NCI-H446 treated with DMSO at 0.1 percent for 48 hours (cell line): ENCODE results near the gene DCBLD2.

Source experiments
- DNase-seq: peaks from one replicate; lab custom pipeline; 2025; lab: John Stamatoyannopoulos, UW

The DCBLD2 gene

DNA sequence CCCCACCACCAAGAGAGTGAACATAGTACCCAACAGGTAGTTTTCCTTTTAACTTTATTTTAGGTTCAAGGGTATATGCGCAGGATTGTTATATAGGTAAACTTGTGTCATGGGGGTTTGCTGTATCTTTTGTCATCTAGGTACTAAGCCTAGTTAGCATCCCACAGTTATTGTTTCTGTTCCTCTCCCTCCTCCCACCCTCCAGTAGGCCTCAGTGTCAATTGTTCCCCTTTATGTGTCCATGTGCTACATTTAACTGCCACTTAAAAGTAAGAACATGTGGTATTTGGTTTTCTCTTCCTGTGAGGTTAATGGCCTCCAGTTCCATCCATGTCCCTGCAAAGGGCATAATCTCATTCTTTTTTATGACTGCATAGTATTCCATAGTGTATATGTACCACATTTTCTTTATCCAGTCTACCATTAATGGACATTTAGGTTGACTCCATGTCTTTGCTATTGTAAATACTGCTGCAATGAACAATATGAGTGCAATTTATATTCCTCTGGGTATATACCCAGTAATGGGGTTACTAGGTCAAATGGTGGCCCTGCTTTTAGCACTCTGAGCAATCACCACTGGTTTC, 72.2 kb downstream of the DCBLD2 start:
- no peak for DNase-seq

DNA sequence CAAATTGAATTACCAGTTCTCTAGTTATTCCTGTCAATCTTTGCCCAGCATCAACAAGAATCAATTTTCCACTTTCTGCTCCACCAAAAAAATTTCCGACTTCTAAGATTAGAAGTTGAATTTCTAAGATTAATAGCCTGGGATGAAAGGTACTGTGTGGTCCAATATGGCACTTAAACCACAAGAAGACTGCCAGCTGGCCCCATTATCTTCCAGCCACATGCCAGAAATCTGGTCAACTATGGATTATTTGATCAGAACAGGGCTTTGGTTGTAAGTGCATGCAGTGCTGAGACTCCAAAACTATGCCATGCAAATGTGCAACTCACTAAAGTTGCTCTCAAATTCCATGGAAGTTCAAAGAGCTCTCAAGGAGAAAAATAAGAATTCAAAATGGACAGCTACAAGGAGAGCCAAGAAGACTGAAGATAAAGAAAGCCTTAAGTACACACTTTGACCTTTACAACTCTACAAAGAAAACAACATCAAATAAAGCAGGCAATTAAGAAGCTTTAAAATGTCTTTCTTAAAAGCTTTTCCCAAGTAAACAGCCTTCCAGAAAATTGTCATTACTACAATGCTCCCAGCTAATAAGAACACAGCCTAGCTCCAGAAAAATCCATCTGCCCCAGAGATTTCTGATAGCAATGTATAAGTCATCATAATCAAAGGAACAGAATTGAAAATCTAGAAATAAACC, 74.1 kb downstream of the DCBLD2 start:
- DNase-seq = peak; percentile 73

DNA sequence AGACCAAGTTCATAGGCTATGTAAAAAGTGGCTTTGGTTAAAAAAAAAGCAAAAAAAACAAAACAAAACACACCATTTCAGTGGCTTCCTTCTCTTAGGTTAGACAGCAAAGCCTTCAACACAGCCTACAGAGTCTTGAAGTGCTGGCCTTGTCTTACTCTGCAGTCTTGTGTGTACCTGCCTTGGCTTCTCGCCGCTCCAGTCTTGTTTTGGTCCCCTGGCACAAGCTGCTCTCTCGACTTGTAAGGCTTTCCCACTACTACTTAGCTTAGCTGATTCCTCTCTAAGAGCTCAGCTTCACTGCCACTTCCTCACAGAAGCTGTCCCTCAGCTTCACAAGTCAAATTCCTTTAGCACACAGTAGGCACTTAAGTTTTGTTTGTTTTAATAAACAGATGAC, 75.4 kb downstream of the DCBLD2 start:
- DNase-seq = no peak

GRCh38 chr3:98824256-98824655, 77.2 kb downstream of the DCBLD2 start:
- DNase-seq = no peak

DNA sequence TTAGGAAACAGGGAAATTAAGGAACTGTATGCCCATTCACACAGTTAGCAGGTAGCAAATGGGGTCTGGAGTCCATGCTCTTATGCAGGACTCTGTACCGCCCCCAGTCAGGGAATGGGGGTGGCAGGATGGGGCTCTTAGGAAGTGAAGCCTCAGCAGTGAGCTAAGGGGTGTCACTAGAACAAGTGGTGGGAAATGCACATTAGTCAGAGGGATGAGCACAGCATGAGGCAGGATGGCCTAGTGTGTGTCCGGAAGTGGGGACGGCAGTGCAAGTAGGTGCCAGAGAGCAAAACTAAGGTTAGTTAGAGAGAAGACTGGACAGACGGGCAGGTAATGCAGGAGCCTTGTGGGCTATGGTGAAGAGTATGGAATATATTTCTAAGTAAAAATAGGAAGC, 77.7 kb downstream of the DCBLD2 start:
- no peak for DNase-seq

- no peak for DNase-seq
Measured at GRCh38 chr3:98821063-98821462, 80.4 kb downstream of the DCBLD2 start.

DNA sequence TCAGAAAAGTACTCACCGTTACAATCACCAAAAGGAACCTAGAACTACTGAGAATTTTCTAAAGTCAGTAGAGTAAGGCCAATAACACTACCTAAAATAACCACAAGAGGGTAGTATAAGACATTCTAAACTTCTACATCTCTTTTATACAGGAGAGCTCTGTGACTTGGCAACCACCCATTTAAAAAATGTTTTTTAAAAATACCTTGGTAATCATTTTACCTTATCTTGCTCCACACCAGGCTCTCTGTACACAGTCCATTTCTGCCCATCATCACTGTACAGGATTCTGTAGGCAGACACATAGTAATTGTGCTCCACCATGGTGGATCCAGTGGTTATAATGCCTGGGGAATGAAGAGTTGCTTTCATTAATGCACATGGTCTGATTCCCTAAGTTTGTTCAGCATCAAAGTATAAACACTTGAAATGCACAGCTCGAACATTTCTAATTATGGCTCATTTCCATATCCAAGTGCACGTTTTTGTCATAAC, 83.9 kb downstream of the DCBLD2 start:
- peak; percentile 8 for DNase-seq

DNA sequence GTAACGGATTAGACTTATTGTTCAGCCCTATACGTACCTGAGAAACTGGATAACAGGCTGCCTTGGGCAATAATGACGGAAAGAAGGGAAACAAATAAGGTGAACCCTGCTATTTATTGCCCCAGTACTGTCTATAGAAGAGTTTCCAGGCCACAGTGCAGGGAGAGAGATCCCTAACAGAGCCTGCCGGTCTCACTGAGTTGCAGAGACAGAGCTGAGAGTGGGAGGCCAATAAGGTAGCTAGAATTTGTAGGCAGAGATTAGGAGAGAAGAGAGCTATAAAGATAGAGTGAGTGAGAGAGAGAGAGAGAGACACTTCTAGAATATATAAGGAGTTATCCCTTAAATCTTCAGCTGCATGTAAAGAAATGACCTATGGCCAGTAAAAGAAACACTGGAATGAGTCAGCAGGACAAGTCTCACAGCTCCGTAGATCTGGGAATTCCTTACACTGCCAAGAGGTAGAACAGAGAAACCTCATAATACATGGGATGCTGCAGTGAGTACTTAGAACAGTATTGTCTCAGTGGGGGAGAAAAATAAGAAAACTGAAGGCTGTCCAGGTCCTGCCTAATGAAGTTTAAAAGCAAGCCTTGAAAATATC, 86.6 kb downstream of the DCBLD2 start:
- DNase-seq = no peak

- DNase-seq = peak; percentile 30
Measured at GRCh38 chr3:98812851-98813374, 88.6 kb downstream of the DCBLD2 start.

DNA sequence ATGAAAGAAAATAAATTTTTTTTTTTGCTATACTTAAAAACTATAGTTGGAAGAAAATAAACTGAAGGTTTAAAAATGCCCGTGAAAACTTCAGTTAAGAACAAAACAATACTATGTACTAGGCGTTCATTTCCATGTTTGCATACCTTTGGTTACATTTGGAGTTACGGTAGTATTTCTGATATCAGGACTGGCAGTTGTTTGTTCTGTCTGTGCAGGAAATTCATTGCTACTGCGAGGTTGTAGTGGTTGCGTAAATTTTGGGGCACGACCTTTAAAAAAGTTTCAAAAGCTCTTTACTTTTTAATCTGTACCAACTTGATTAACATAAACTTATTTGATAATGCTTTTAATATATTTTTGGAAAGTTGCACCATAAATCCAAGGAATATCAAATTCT, 90.4 kb downstream of the DCBLD2 start:
- no peak for DNase-seq

GRCh38 chr3:98809557-98809956, 91.9 kb downstream of the DCBLD2 start:
- DNase-seq = no peak

GRCh38 chr3:98808071-98808470, 93.4 kb downstream of the DCBLD2 start:
- no peak for DNase-seq

GRCh38 chr3:98807561-98807960, 93.9 kb downstream of the DCBLD2 start:
- no peak for DNase-seq

- no peak for DNase-seq
Measured at GRCh38 chr3:98807011-98807410, 94.5 kb downstream of the DCBLD2 start.

DNA sequence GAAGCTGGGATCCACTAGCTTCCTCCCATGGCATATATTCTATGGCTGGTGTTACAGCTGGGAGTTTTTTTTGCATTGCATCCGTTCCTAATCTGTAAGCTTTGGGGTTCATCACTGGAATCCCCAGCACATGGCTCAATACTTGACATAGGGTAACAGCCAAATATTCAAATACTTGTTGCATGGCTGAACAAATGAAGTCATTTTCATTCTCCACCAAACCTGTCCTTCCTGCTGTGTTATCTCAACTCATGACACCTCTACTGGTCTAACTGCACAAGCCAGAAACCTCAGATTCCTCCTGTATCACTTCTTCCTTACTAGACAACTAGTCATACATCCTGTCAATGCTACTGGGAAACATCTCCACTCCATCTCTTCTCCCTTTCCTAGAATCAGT, 95.0 kb downstream of the DCBLD2 start:
- no peak for DNase-seq

DNA sequence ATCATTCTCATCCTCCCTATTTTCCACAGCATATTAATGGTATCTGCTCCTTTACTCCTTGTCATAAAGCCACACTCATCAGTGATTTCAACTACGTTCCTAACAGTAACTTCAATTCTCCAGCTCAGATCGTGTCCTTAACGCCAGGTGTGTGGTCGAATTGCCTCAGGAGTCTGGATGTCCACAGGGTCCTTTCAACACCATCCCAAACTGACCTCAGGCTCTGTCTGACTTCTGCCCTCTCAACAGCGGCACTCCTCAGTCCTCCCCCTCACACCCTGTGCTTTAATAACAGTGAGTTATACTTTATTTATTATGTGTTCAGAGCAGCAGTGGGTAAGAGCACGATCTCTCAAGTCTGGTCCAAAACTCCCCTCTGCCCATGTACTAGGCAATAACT, 95.9 kb downstream of the DCBLD2 start:
- DNase-seq = no peak

- no peak for DNase-seq
Measured at GRCh38 chr3:98801043-98801747, 100.3 kb downstream of the DCBLD2 start.

GRCh38 chr3:98800401-98800800, 101.1 kb downstream of the DCBLD2 start:
- DNase-seq = no peak

- no peak for DNase-seq
Measured at GRCh38 chr3:98799479-98799878, 102.0 kb downstream of the DCBLD2 start.

DNA sequence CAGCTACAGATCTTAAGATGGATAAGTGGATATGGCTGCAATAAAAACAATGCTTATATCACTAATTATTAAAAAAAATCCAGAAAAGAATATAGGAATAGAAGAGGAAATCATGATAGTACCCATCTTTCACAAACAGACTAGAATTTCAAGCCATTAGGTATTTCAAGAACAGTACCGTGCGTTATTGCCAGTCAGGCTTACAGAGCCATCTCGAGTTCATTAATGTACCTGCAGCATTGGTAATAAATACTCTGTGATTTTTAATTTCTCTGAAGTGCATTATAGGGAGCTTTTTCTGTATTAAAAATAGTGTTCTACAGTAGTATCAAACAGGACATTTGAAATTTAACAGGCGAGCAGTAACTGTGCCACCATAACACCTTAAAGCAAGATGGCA, 102.7 kb downstream of the DCBLD2 start:
- DNase-seq = no peak

- no peak for DNase-seq
Measured at GRCh38 chr3:98797905-98798304, 103.6 kb downstream of the DCBLD2 start.

DNA sequence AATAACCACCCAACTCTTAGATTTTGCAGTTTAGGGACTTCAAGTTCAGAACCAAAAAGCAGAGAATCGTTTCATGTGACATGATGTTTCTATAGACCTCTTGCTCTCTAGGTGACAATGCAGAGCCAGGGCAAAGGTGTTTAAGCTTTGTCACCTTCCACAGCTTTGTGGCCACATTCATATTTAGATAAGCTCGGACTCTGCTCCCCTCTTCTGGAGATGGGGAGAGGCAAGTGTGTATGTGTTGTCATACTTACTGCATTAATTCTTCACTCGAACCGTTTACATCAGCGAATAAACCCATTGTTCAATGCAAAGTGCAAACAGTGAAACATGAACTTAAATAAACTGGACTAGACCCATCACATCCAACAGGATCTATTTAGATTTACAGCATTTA, 105.2 kb downstream of the DCBLD2 start:
- no peak for DNase-seq

DNA sequence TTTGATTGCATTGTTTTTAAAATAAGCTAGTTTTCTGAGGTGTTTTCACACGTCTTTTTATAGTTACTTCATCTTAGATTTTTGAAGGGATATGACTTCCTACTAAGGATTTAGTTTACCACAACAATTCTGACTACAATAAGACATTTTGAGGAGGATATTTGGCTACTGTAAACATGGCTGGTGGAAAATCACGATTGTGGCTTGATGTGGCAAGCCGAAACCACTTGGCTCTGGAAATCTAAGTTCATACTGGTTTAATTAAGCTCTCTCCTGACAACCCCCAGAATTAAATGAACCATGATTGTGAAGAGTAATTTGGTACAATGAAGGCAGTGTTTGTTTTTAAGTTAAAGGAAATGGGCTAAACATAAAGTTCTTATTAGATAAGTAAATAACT, 107.5 kb downstream of the DCBLD2 start:
- DNase-seq = no peak
